B cell (primary cell): Measurements from ENCODE around the gene ADAMTSL1. TPM values are rescaled to one million over a fixed set of nuclear protein-coding genes. Genes with fewer than 3 reads are reported as not detected.

Experiments used
- ATAC-seq: fragments of 200-7000 bp; cut with Tn5 transposase; one replicate; pipeline ENCODE4 v1.10.0; 2021; ENCODE audit warnings: low read depth, mild to moderate bottlenecking, moderate number of reproducible peaks, moderate library complexity
- CTCF ChIA-PET: fragments of 350-600 bp; sonication (Branson Sonifier 250); formaldehyde crosslinking; loops from one replicate; lab custom pipeline; 2021; ENCODE audit warnings: antibody characterized with exemption, inconsistent platforms; lab: Charles Lee
- POLR2A ChIA-PET: fragments of 350-600 bp; sonication (Branson Sonifier 250); formaldehyde crosslinking; loops from one replicate; lab custom pipeline; 2021; ENCODE audit warnings: antibody characterized with exemption; lab: Charles Lee
- DNase-seq: peaks from one replicate; pipeline ENCODE4 v3.0.0; 2013
- H2AFZ ChIP-seq: 2 replicates; pipeline ENCODE4 v1.6.1; 2012; ENCODE audit warnings: mild to moderate bottlenecking, low read depth, low read length; ENCODE audit not compliant: insufficient read depth, poor library complexity, severe bottlenecking
- H3K27ac ChIP-seq, 2 donors: 1 replicate in 1 of 2; 2 replicates in 1 of 2; pipeline ENCODE4 v1.5.1; 2012 to 2013; ENCODE audit warnings: low read length in 2 of 2, mild to moderate bottlenecking in 2 of 2, moderate library complexity in 1 of 2
- H3K27me3 ChIP-seq, 4 experiments: fragments of 200-600 bp in 1 of 4; sonication (generic) in 1 of 4; replicated peaks in 1 of 4; 1 replicate in 2 of 4; 2 replicates in 2 of 4; pipeline versions ENCODE4 v1.6.1 to v1.7.0; 2013 to 2016; ENCODE audit warnings: low read length in 3 of 4, mild to moderate bottlenecking in 2 of 4, mixed read lengths in 1 of 4, moderate library complexity in 1 of 4; ENCODE audit not compliant: insufficient read depth in 4 of 4, control insufficient read depth in 3 of 4; ENCODE audit errors: control extremely low read depth in 1 of 4
- H3K36me3 ChIP-seq, 2 experiments: replicated peaks in 1 of 2; 1 replicate in 1 of 2; 2 replicates in 1 of 2; pipeline versions ENCODE4 v1.6.1 to v1.7.1; 2013; ENCODE audit warnings: low read length in 1 of 2; ENCODE audit not compliant: insufficient read depth in 2 of 2, control insufficient read depth in 1 of 2; ENCODE audit errors: control extremely low read depth in 1 of 2, extremely low read depth in 1 of 2
- H3K4me1 ChIP-seq, 2 donors: fragments of 200-600 bp in 1 of 2; sonication (generic) in 1 of 2; 1 replicate in 1 of 2; 2 replicates in 1 of 2; pipeline versions ENCODE4 v1.5.1 to v1.6.1; 2013 to 2017; ENCODE audit warnings: low read length in 2 of 2; ENCODE audit not compliant: control insufficient read depth in 2 of 2, insufficient read depth in 2 of 2
- H3K4me2 ChIP-seq: replicated peaks from 2 replicates; pipeline ENCODE3; 2012; ENCODE audit warnings: mild to moderate bottlenecking, low read depth, low read length; ENCODE audit not compliant: poor library complexity, severe bottlenecking
- H3K4me3 ChIP-seq, 5 experiments: fragments of 200-600 bp in 1 of 5; sonication (generic) in 1 of 5; 1 replicate in 3 of 5; 2 replicates in 2 of 5; pipeline versions ENCODE4 v1.5.1 to v1.7.0; 2011 to 2016; ENCODE audit warnings: low read length in 4 of 5, mild to moderate bottlenecking in 4 of 5, low read depth in 2 of 5, control low read depth in 1 of 5, moderate library complexity in 1 of 5; ENCODE audit not compliant: insufficient read depth in 1 of 5; ENCODE audit errors: control extremely low read depth in 1 of 5, extremely low read depth in 1 of 5
- H3K79me2 ChIP-seq: fragments of 200-600 bp; sonication (generic); one replicate; pipeline ENCODE4 v1.6.0; 2016; ENCODE audit warnings: low read length; ENCODE audit not compliant: control insufficient read depth, insufficient read depth
- H3K9ac ChIP-seq: fragments of 200-600 bp; sonication (generic); 2 replicates; pipeline ENCODE4 v1.6.1; 2017; ENCODE audit warnings: mild to moderate bottlenecking, low read length, moderate library complexity
- H3K9me3 ChIP-seq, 3 donors: one replicate each; pipeline versions ENCODE4 v1.6.1 to v1.7.1; 2013; ENCODE audit warnings: low read length in 2 of 3; ENCODE audit not compliant: control insufficient read depth in 2 of 3, insufficient read depth in 1 of 3; ENCODE audit errors: control extremely low read depth in 1 of 3
- H4K20me1 ChIP-seq: 2 replicates; pipeline ENCODE4 v1.6.0; 2012; ENCODE audit warnings: mild to moderate bottlenecking, low read length; ENCODE audit not compliant: insufficient read depth, control insufficient read depth, poor library complexity, severe bottlenecking
- H3K27ac Mint-ChIP-seq: one replicate; pipeline ENCODE4 v1.8.0; 2021; ENCODE audit warnings: mixed read lengths
- H3K27me3 Mint-ChIP-seq: one replicate; pipeline ENCODE4 v1.8.0; 2021; ENCODE audit warnings: mixed read lengths
- H3K4me1 Mint-ChIP-seq: one replicate; pipeline ENCODE4 v1.8.0; 2021; ENCODE audit warnings: mixed read lengths
- H3K4me3 Mint-ChIP-seq: one replicate; pipeline ENCODE4 v1.8.0; 2021; ENCODE audit warnings: mixed read lengths
- H3K9me3 Mint-ChIP-seq: one replicate; pipeline ENCODE4 v1.8.0; 2022; ENCODE audit warnings: mixed read lengths; ENCODE audit not compliant: insufficient read depth
- EZH2 ChIP-seq: IDR thresholded peaks from 2 replicates; pipeline ENCODE4 v1.6.1; 2012; ENCODE audit warnings: borderline replicate concordance, low read depth, mild to moderate bottlenecking, moderate library complexity, low read length; ENCODE audit not compliant: insufficient read depth, poor library complexity, severe bottlenecking
- WGBS: methylation state at CpG from one replicate; pipeline ENCODE4 v1.1.5; 2013; ENCODE audit warnings: missing lambda C conversion rate; ENCODE audit not compliant: insufficient coverage; 5-methylcytosine and 5-hydroxymethylcytosine counted together
- intact Hi-C: fragments of 100-400 bp; cut with micrococcal nuclease; formaldehyde crosslinking; loops from one replicate; pipeline ENCODE4 v1.10.0; 2022
- polyA plus RNA-seq: library from polyadenylated mRNA; depleted of rRNA; stranded (reverse); fragments of >200 nt; gene quantifications from 2 replicates; pipeline ENCODE4 v1.2.3, GENCODE V29; 2012
- total RNA-seq, 2 donors: library from RNA; stranded (reverse); fragments of 120-200 nt in 1 of 2; gene quantifications; 1 replicate in 1 of 2; 2 replicates in 1 of 2; pipeline versions ENCODE4 v1.2.3 to v1.2.4, GENCODE V29; 2013 to 2022
- TF ChIP-seq, protein P1 (sequence below): fragments of 200-600 bp; IDR thresholded peaks from one replicate; pipeline ENCODE4 v1.8.0; 2022; ENCODE audit warnings: antibody characterized with exemption, mild to moderate bottlenecking

ADAMTSL1 gene
- total and polyA plus RNA-seq, 2 donors (not counting 1 experiment from before 2014, with no cell fraction given): not detected

DNA sequence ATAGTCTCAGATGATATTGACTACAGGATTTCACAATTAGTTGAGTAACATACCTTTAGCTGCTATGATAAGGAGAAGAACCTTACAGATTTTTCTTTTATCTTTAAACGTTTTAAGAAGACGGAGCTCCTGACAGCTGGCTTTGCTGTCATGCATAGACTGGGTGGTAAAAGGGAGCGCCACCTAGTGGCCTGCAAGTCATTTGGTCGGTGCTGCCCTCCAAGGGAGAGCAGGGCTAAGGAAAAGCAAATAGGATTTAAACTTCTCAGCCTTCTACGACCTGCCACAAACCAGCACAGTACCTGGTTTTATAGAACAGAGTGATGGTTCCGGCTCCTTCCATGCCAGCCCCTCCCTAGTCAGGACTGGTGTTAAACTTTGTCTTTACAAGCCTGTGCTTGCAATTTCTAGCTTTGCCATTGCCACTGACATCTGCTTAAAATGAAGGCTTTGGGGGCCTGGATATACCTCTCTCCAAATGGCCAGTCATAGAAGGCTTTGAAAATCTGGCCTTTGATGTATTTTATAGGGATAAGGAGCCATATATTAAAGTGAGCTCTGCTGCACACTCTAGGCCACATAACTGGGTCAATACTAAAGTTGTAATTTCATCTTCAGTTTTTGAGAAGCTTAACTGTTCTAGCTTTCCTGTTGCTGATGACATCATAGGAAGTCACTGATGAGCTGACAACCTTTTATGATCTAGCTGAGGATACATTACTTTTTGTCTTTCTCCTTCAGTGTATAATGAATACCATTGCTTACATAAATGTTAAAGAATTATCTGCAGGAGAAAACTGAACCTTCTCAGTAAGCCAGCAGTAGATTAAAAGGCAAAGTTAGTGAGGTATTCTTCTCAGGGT is 31.1 kb upstream of the ADAMTSL1 start:
- no peak for ATAC-seq
- intact Hi-C loops: no loop called here
- peaks cover 15% of the 10 kb centered on the region for H3K27me3 Mint-ChIP-seq
- POLR2A ChIA-PET: no interaction called here
- H3K4me3 ChIP-seq: no peak overlapping the region
- H3K9ac ChIP-seq: no peak overlapping the region
- no peaks in the 10 kb centered on the region for H3K36me3 ChIP-seq
- no peaks in the 10 kb centered on the region for H3K4me1 Mint-ChIP-seq
- no peak overlapping the region for H3K4me2 ChIP-seq
- H3K4me3 Mint-ChIP-seq: no peak overlapping the region
- peaks cover 0 to 8% (median 0%) of the 10 kb centered on the region in 4 experiments for H3K27me3 ChIP-seq
- no peaks in the 10 kb centered on the region for H3K9me3 Mint-ChIP-seq
- H4K20me1 ChIP-seq: no peaks in the 10 kb centered on the region
- 0% methylated on average over 1 of the region's 6 CpGs for WGBS
- no peak for TF ChIP-seq EZH2
- TF ChIP-seq, protein P1, sequence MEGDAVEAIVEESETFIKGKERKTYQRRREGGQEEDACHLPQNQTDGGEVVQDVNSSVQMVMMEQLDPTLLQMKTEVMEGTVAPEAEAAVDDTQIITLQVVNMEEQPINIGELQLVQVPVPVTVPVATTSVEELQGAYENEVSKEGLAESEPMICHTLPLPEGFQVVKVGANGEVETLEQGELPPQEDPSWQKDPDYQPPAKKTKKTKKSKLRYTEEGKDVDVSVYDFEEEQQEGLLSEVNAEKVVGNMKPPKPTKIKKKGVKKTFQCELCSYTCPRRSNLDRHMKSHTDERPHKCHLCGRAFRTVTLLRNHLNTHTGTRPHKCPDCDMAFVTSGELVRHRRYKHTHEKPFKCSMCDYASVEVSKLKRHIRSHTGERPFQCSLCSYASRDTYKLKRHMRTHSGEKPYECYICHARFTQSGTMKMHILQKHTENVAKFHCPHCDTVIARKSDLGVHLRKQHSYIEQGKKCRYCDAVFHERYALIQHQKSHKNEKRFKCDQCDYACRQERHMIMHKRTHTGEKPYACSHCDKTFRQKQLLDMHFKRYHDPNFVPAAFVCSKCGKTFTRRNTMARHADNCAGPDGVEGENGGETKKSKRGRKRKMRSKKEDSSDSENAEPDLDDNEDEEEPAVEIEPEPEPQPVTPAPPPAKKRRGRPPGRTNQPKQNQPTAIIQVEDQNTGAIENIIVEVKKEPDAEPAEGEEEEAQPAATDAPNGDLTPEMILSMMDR: peak; percentile 76
- no peak overlapping the region for H3K27ac ChIP-seq
- H3K4me1 ChIP-seq: no peaks in the 10 kb centered on the region
- no peak overlapping the region for H2AFZ ChIP-seq
- no peaks in the 10 kb centered on the region for H3K79me2 ChIP-seq
- H3K27ac Mint-ChIP-seq: no peak overlapping the region
- peaks cover 0 to 11% (median 0%) of the 10 kb centered on the region in 3 donors for H3K9me3 ChIP-seq
- DNase-seq: peak; percentile 26
- CTCF ChIA-PET: interaction anchor here (0.7 to 2.3 kb wide), 4 partner anchors 9 to 142 kb away, joined by 3 to 11 read pairs (median 5); no protein-coding TSS in a partner anchor

DNA sequence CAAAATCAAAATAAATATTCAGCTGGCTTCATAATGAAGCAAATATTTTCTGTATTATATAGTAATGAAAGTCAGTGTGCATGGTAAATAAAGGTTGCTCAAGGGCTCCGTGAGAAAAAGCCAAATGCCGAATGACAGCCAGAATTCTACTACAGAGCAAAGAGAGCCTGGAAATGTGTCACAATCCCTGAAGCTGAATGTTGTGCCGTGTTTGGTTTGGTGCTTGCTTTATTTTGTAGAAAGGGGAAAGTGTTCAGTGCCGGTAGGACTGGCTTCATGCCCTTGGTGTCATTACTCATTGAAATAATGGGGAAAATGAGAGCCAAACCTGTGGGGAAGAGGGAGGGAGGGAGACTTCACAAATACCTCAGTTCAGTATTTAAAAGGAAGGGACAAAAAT is 26.8 kb upstream of the ADAMTSL1 start:
- Histone ChIP-seq H3K9me3 (no peaks in the 10 kb centered on the region), H3K4me2 (no peak overlapping the region), H2AFZ (no peak overlapping the region), H3K36me3 (no peaks in the 10 kb centered on the region), H3K4me1 (no peaks in the 10 kb centered on the region), H3K27ac (no peak overlapping the region), H4K20me1 (no peaks in the 10 kb centered on the region), H3K79me2 (no peaks in the 10 kb centered on the region), H3K27me3 (no peaks in the 10 kb centered on the region), H3K4me3 (no peak overlapping the region), H3K9ac (no peak overlapping the region)
- 94% methylated on average over 2 of the region's 4 CpGs for WGBS
- POLR2A ChIA-PET: no interaction called here
- Mint-ChIP-seq H3K4me1 (no peaks in the 10 kb centered on the region), H3K27ac (no peak overlapping the region), H3K27me3 (no peaks in the 10 kb centered on the region), H3K4me3 (no peak overlapping the region), H3K9me3 (no peaks in the 10 kb centered on the region)
- DNase-seq (no peak), ATAC-seq (no peak)
- TF ChIP-seq, protein P1: no peak
- TF ChIP-seq EZH2: no peak
- CTCF ChIA-PET: no interaction called here
- intact Hi-C loops: no loop called here
